Measurements from ENCODE around the gene LRRC7.

LRRC7 gene

DNA sequence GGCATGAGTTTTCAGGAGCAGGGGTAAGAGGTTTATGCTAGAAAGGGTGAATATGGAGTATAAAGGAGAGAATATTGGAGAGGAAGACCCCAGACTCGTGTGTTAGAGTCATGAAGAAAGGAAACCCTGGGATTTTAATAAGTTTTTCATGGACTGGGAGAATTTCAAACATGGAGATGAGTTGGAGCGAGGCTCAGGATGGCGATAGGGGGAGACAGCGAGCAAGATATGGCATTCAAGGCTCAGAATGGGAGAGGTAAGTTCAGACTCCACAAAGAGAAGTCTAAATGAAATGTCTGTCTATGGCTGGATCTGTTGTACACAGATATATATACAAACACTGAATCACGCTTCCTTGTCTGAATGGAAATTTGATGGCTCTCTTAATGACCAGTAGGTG lies 545.1 kb downstream of the LRRC7 start:
- no peak for DNase-seq

DNA sequence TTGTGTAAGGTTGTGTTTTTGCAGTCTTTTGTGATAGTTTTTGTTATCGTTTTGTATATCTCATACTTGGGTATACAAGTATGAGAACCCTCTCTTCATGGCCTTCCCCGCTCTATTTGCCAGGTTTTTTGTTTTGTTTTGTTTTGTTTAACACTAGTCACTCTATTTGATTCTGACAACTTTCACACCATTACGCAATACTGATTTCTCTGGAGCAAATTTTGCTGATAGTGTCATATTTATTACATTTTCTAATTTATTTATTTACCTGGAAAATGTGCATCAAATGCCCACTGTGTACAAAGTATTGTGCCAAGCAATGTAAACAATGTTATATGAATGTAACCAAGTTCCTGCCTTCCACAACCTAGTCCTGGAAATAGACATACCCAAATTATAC lies 547.6 kb downstream of the LRRC7 start:
- DNase-seq = no peak

DNA sequence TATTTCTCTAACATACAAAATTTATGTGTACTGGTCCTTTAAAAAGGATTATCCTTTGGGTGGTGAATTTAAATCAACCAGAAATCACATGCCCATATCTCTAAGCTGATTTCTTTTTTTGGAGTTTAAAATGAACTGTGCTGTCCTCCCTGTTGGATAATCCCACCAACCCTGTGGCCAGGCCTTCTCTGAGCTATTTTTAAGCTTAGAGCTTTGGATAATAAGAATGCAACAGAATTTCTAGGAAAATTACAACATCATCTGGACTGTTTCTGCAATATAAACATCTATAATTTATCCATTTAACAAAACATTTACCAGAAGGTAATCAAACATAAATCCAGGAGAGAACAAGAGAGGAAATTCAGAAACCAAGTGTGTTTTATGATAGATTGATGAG lies 549.3 kb downstream of the LRRC7 start:
- DNase-seq = no peak

DNA sequence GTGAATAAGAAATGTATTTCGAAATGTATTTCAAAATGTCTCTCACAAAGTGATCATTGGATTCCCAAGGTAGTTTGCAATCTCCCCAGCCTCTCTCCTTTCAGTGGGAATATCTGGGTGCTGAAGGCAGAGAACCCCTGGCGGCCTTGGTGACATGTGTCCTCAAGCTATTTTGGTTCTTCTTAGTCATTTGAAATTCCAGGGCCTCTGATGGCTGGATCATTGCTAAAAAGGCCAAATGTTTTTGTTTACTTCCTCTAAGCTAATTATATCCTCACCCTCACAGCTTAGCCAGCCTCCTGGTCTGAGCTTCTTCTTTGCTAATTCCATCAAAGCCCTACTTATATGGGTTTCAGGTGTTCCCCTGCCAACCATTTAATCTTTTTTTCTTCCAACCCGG lies 566.4 kb downstream of the LRRC7 start:
- DNase-seq = no peak

DNA sequence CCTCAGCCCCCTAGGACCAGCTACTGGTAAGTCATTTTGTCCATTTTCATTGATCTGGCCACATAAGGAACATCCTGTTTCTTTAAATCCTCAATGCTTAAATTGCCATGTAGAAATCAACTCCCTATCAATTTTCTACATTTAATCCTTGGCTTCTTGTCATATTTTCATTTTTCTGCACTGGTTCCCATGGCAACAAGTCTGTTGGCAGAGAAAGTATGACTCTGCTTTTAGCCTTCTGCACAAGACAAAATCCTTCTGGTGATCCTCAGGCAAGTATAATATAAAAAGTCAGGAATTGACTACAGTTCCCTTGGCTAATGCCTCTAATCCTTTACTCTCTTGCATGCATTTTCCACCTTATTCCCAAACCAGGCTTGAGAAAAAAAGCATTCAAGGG lies 572.6 kb downstream of the LRRC7 start:
- no peak for DNase-seq

DNA sequence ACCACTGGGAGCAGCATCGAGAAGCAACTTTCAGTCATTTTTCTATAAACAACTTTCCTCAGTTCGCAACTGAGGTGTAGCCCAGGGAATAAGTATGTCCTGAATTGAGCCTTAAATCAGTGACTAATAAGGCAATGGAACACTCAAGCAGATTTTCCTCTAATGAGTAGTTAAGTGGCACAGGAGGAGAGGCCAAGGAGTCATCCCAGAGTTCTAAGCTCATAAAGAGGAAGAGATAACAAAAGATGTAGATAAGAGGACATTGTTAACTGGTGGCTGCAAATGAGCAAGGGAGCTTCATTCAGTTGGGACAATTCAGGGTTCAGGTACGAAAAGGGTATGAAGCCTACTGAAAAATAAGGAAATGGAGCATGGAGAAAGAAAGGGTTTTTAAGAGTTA lies 573.2 kb downstream of the LRRC7 start:
- no peak for DNase-seq

DNA sequence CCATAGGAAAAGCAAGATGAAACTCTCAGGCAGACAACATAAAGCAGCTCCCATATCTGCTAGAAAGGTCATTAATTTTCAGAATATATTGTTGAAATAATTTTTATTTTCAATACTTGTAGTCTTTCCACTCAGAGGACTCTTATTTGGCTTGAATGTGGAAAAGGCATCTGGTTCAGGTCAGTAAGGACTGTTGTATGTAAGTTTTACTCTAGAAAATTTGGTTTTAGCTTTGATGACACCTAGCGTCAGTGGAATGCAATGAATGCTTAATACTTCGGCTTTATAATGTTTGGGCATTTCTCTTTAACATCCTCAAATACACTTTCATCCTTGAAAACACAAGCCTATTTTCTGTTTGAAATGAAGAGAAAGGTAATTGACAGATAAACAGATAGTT lies 574.4 kb downstream of the LRRC7 start:
- DNase-seq = no peak

DNA sequence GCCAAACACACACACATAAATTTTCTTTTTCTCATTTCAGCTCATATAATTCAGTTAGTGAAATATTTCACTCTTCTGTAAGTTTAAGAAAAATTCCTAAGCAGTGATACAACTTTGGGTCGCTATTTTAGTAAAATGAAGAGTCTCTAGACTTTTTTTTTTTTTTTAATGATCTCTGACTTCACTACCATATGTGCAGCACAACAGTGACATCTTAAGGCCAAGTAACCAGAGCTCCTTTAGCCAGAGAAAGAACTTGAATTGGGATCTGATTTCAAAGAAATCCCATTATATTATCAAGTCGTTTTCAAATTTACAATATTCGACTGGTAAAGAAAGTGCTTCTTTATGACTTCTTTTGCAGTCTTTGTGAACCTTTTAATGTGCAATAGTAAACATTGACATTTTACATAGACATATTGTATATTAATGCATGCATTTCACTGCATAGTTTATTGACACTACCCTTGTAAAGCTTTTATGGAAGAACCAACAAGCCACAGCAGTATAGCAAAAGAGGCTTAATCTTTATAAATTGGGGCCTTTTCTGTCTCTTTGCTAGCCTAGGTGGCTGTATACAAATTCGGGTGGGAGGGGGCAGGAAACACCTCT lies 575.4 kb downstream of the LRRC7 start:
- DNase-seq = no peak

DNA sequence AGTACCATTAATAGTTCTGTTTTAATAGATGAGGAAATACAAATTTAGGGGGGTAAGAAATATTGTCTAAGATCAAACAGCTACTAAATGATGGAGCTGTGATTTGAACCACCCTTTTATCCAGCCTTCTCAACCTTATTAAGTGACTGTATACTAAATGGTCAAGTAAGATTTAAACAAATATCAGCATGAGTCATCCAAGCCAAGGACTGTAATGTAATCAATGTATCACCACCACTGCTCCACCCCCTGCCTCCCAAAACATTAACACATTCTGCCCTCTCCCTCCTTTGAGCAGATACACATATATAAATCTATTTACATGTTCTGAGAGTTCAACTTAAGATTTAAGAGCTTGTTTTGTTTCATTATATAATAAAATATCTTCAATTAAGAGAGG lies 578.8 kb downstream of the LRRC7 start:
- no peak for DNase-seq

DNA sequence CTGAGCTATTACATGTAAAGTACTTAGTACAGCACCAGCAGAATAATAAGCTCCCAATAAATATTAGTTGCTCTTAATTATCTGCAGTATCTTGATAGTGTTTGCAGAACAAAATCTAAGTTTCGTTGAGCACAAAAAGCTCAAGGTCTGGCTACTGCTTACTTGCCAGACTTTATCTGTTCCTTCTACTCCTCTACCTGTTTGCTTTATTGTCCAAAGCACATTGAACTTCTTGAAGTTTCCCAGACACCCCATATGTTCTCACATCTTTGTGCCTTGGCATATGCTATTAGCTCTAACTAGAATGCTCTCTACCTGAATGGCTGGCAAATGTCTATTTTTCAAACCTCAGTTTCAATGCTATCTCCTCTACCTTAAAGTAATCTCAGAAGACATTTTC lies 582.7 kb downstream of the LRRC7 start:
- no peak for DNase-seq

DNA sequence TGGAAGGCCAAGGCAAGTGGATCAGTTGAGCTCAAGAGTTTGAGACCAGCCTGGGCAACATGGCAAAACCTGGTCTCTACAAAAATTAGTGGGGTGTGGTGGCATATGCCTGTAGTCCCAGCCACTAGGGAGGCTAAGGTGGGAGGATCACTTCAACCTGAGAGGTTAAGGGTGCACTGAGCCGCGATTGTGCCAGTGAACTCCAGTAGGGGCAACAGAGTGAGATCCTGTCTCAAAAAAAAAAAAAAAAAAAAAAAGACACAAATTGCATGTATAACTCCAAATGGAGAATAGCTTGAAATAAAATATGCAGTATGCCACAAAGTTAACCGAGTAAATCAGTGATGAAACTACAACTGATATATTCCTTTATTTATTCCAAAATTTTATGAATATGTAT lies 586.0 kb downstream of the LRRC7 start:
- no peak for DNase-seq

DNA sequence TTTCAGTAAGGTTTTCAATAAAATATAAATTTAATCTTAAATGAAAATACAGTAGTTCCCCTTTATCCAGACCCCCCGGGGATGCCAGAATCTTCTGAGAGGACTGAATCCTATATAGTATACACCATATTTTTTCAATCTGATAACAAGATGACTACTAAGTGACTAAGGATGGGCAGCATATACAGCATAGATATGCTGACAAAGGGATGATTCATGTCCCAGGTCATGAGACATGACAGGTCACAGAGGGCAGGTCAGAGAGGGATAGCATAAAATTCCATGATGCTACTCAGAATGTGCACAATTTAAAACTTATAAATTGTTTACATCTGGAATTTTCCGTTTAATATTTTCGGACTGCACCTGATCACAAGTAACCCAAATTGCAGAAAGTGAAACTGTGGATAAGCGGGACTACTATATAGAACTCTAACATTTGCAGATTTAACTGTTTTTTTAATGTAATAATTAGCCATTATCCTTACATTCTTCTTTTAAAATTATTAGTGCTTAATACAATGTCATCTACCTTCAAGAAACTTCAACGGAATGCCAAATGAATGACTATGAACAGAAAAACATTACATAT lies 588.9 kb downstream of the LRRC7 start:
- no peak for DNase-seq

DNA sequence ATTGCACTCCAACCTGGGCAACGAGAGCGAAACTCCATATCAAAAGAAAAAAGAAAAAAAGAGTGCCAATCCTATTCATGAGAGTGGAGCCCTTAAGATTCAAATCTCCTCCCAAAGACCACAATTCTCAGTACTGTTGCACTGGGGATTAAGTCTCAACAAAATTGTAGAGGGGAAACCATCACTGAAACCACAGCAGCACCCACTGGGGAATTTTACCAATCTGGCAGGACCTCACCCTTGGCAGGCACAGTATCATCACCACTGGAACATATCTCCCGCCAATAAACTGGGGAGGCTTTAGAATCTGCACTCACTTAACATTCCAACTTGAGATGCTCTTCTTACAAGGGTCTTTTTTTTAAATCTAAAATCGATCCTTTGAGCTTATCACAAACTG lies 596.6 kb downstream of the LRRC7 start:
- no peak for DNase-seq

DNA sequence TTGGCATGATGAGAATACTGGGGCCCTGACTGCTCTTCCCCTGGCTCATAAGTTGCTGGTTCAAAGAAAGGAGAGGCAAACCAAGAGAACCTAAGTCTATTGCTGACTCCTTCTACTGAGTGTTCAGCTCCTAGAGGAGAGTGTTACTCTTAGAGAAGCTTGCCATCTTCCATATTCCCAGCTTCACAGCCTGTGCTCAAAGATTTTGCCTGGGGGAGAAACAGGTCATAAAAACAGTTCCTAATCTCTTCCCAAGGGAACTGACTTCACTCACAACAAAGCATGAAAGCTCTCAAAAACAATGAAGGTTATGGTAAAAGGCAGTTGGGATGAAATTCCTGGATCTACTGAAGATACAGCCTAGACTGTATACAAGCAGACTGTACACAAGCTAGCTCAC lies 600.6 kb downstream of the LRRC7 start:
- DNase-seq = no peak

DNA sequence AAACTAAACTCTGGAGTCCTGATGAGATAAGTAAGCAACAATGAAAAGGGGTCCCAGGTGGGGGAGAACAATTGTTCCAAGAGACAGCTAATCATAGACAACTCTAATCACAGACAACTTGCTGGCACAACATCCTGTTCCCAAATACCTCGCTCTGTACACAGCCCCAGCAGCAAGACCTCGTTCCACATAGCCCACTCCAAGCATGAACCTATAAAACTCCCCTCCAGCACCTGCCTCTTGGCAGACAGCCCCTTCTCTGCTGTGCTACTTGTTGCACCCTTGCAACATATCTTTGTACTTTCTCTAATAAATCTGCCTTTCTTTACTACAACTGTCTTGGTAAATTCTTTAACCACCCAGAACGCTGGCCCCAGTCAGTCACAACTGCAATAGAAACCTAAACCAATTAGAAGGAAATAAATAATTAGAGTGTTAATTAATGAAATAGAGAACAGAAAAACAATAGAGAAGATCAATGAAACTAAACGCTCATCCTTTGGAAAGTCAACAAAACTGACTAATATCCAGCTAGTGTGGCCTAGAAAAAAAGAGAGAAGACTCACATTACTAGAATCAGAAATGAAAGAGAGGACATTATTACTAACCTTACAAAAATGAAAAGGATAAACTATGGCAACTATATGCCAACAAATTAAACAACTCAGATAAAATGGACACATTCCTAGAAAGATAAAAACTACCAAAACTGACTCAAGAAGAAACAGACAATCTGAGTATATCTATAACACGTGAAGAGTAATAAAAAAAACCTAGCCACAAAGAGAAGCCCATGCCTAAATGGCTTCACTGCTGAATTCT lies 601.5 kb downstream of the LRRC7 start:
- DNase-seq = no peak

DNA sequence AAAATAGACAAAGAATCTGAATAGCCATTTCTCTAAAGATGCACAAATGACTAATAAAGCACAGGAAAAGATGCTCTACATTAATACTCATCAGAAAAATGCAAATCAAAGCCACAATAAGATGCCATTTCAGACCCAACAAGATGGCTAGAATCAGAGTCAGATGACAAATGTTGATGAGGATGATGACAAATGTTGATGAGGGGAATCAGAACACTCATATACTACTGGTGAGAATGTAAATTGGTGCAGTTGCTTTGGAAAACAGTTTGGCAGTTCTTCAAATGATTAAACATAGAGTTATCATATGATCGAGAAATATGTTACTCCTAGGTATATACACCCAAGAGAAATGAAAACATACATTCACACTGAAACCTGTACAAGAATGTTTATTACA lies 603.8 kb downstream of the LRRC7 start:
- no peak for DNase-seq

All from CD4-positive, alpha-beta T cell treated with Interleukin-4 for 4 hours (primary cell).